ENCODE results near the gene MAGOHB.
"Not testable (repeated sequence)": the region's sequence is repeated elsewhere in the genome, so short reads cannot be mapped to it uniquely, and the experiment has no call there.

The MAGOHB gene

DNA sequence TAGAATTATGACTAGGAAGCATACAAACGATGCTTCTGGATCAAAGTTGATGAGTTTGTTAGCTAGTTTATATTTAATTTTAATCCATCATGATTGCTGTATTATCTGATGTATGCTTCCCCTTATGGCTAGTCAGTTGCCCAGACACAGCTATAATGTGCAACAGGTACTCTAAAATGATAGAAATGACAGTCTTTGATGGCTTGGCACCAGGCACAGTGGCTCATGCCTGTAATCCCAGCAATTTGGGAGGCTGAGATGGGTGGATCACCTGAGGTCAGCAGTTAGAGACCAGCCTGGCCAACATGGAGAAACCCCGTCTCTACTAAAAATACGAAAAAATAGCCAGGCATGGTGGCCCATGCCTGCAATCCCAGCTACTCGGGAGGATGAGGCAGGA is 2.2 kb downstream of the MAGOHB start:
- DNase-seq, result not testable (repeated sequence)

DNA sequence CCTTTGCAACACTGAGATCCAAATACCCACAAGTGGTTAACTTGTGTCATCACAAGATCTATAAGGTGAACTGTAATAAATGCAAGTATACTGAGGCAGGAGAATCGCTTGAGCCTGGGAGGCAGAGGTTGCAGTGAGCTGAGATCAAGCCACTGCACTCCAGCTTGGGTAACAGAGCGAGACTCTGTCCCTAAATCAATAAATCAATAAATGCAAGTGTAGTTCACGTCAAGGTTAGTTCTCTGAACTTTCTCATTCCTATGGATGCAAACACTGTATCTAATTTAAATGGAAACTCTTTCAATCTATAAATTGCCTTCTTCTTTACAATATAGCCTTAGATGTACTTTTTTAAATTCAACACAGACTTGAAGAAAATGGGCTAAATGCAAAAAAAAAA is 3.2 kb downstream of the MAGOHB start:
- DNase-seq, result no peak

DNA sequence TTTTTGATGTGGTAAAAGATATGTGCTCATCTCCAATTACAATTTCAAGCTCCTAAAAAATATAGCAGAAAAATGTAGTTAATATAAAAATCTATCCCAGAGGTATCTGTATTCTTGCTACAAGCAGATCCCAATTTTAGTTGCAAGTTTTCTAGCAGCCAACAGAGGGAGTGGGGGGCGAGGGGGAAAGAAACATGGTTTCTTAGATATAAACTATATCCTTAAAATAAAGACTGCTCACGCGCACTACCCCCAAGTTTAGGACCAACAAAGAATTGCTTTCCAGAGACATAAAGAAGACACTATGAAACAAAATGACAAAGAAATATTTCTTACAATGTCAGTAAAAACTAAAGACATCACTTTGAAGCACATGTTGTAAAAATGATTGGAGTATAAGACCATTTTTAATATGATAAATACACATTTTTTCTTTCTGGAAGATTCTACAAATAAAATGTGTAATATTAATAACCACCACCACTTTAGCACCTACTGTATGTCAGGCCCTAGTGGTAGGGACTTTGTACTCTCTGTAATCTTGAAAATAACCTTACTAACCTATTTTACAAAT is 5.4 kb downstream of the MAGOHB start:
- no peak for DNase-seq

DNA sequence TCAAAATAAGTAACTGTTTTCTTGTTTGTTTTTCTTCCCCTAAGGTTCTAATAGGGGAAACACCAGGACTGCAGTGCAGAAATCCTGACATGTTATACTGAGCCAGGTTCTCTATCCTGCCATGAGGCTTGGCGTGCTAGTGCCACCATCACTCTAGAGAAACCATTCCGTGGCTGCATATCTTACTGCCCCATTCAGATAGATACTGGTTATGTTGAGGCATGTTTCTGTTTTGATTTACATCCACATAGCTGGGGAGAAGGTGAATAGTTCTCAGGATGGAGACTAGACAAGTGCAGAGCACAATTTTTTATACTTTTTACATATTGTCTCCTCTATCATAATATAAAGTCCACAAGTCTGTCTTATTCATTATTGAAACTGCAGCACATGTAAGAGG is 11.5 kb downstream of the MAGOHB start:
- DNase-seq, result no peak

DNA sequence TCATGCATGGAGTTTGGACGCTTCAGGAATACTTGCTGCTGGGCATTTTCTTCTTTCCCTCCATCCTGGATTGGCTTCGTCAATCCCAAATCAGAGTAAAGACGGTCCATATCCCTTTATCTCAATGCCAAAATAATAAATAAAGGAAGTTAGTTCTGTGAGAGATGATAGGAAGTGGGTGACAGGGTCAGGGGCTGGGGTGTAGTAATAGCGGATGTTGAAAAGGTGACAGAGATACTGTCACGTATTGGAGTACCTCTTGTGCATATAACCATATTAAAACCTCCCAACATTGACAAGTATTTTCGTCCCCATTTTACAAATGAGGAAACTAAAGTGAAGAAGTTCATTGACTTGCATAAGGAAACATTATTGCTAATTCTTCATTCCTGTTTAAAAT is 12.4 kb downstream of the MAGOHB start:
- DNase-seq, result no peak

DNA sequence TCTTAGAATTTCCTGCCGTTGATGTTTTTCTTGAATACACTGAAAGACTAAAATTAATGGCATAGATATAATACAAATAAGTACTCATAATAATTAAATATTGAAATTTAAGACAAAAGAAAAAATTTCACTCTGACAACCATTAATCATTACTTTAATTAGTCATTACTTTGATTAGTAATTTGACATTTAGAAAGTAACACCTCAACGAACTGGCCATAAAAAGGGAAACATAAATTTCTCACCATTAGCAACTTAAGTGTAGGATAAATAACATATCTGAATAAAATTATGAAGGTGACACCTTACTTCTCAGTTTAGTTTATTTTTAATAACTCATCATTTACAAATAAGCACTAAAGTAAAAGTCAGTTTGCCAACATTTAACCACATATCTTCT is 17.5 kb downstream of the MAGOHB start:
- DNase-seq, result no peak

DNA sequence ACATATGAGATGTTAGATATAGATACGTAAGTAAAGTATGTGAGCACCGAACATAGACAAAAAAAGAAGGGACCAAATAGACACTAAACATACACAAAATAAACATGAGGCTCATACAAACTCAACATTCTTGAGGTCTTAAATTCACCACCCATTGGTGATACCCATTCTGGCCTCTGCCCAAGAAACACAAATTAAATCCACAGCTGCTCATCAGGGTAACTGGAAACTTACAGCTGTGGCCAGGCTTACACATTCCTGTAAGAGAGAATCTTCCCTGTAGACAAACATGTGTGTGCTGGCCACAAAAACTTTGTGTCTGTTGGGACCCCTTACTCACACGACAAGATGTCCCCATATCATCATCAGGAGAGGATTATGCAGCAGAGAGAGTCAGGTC is 22.4 kb downstream of the MAGOHB start:
- no peak for DNase-seq

DNA sequence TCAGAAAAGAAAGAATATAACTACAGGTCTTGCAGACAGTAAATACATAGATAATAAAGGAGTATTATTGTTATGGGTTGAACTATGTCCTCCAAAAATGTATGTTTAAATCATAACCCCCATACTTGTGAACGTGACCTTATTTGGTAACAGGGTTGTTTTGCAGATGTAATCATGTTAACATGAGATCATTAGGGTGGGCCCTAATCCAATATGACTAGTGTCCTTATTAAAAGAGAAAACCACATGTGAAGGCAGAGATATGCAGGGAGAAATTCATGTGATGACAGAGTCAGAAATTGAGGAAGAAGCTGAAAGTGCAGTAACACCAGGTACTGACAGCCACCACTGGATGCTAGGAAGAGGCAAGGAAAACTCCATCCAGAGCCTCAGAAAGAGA is 29.0 kb downstream of the MAGOHB start:
- no peak for DNase-seq

DNA sequence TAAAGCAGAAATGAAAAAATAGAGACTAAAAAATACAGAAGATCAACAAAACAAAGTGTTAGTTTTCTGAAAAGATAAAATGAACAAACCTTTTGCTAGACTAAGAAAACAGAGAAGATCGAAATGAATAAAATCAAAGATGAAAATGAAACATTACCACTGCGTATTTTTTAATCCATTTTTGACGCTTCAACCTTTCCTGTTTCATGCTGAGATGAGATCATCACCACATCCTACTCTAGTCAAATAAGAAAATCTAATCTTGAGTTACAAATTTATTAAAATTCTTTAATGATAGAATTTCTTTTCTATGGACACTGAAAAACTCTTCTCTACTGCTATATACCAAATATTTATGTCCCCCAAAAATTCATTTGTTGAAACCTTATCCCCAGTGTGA is 30.7 kb downstream of the MAGOHB start:
- DNase-seq, result no peak

DNA sequence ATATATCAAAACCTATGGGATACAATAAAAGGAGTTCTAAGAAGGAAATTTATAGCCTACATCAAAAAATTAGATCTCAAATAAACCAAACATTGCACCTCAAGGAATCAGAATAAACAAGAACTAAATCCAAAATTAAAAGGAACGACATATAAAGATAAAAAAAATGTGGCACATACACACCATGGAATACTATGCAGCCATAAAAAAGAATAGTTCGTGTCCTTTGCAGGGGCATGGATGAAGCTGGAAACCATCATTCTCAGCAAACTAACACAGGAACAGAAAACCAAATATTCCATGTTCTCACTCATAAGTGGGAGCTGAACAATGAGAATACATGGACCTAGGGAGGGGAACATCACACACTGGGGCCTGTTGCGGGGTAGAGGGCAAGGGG is 31.3 kb downstream of the MAGOHB start:
- not testable (repeated sequence) for DNase-seq

DNA sequence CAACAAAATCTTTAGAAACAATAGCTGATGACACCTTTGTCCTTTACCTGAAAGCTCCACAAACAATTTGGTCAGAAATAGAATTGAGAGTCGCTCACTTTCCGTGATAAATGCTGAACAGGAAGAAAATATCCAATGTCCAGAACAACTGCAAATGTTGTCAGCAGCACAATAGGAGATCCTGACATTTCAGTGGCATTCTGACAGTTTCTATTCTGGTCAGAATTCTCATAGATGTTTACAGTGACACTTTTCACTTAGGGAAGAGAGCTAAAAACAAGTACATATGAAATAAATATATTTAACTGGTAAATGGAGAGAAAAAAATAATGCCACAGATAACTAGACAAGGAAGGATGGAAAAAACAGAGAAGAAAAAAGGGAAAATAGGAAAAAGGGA is 39.1 kb downstream of the MAGOHB start:
- no peak for DNase-seq

DNA sequence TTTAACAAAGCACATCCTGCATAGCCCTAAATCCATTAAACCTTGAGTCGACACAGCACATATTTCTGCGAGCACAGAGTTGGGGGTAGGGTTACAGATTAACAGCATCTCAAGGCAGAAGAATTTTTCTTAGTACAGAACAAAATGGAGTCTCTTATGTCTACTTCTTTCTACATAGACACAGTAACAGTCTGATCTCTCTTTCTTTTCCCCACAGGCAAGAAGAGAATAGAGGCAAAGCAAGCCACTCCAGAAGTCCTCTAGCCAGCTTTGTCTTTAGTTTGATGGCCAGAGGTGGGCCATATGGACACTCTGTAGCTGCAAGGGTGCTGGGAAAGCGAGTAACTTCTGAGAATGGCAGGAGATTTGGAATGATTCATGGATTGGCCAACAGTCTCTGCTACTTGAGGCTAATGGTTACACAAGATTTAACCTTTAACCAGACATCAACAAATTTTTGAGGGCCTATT is 41.4 kb downstream of the MAGOHB start:
- DNase-seq, result not testable (repeated sequence)

DNA sequence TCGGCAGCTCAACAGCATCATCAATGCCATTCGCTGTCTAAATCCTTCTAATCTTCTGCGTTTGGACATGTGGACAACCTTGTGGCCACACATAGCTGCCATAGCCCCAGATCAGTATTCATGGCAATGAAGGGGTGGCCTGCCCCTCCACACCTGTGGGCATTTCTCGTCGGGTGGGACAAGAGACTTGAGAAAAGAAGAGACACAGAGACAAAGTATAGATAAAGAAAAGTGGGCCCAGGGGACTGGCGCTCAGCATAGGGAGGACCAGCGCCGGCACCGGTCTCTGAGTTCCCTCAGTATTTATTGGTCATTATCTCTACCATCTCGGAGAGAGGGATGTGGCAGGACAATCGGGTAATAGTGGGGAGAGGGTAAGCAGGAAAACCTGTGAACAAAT is 42.3 kb downstream of the MAGOHB start:
- no peak for DNase-seq

DNA sequence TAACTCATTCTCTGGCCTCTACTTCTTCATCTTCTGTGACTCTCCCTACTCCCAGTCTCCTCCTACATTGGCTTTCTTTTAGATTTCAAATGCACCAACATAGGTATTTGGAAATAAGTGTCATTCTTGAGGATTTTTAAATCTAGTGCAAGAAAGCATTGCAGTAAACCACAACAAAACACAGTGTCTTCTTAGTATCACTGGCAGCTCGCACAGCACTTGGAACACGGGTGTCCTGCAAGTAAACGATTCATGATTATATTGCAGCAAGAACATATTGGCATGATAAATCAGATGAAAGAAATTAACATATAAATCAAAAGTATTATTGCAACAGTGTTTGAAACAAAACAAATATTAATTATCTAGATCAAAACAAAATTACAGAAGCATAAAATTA is 45.6 kb downstream of the MAGOHB start:
- no peak for DNase-seq

DNA sequence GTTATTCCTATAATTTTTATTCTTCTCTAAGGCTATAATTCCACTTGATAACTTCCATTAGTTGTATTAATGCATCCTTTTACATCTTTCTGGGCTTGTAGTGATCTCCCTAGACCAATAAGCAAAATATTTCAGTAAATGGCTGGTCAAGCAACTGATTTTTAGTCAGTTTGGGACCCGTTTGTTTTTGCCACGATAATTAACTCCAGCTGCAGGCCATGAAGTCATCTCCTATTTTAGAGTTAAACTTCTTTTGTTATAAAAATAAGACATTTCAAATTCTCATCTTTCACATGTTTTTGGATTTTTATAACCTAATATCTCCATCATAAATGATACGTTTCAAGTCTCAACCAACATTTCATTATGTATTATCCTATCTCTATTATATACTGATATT is 49.4 kb downstream of the MAGOHB start:
- DNase-seq, result no peak

DNA sequence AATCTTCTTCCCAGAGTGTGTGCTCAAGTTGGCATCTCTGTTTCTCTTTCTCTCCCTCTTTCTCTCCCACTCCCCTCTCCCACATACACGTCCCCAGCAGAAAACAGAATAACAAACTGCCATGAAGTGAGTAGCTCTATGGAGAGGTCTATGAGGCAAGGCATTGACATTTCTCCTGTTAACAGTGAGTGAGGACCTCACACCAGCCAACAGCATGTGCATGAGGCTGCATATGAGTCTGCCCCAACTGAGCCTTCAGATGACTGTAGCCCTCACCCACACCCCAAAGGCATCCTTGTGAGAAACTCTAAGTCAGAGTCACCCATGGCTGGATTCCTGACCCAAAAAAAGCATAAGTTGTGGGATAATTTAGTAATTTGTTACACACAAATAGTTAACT is 50.4 kb downstream of the MAGOHB start:
- DNase-seq, result no peak

DNA sequence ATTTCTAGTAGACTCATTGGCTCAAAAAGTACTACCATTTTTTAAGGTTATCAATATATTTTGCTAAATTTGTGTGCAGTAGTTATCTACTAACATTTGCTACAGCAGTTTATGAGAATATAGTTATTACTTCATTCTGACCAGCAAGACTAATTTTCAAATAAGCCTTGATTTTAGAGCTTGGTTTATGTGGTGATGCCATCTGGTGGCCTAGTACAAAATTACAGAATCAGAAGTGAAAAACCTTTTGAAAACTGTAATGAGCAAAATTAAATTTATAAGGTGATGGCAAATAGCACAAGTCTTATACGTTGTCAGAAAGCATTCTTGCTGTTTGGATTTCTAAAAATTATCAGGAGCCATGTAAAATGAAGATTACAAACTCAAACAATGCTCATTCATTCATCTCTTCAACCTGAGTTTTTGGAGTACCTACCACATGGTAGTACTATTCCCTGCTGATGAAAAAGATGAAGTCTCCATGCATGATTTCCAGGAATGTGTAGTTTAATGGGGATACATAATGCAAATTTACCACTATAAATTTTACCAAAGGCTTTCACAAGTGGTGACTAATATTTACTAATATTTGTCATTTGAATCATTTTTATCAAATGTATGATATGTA is 51.0 kb downstream of the MAGOHB start:
- no peak for DNase-seq

DNA sequence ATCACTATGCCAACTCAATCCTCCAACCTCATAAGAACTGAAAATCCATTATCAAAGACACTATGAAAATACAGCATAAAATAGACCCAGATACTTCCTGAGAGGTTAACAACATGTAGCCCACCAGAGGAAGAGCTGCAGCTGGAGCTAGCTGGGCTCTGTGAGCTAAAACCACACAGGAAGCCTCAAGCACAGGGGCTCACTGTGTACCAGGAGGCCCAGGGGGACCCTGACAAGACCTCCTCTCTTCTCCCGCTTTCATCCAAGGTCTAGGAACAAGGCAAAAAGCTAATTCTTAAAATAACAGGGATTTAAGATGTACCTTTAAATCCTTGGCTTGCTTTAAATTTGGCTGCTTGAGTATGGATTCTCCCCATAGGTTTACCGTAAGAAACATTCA is 54.2 kb downstream of the MAGOHB start:
- no peak for DNase-seq

DNA sequence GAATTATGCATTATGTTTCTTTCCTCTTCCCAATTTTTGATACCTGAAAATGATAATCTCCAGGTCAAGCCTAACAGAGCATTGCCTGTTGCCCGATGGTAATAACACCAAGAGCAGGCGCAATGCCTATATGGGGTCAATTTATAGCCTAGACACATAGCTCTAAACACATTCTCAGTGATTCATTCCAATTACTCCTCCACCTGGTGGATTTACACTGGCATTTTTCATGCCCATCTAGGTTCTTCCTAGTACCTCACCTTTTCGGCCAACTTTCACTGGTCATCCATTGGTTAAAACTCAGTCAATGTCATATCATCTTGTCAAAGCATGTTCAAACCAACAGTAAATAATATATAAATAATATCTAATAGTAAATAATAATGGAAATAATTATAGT is 54.6 kb downstream of the MAGOHB start:
- no peak for DNase-seq

DNA sequence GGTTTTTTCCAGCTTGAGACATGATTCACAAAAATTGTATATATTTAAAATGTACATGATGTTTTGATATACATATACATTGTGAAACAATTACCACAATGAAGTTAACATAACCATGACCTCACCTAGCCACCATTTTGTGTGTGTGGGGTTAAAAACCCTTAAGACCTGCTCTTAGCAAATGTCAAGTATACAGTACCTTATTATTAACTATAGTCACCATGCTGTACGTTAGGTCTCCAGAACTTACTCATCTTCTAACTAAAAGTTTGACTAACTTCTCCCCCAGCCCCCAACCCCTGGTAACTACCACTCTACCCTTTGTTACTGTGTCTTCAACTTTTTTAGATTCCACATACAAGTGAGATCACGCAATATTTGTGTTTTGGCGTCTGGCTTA is 55.1 kb downstream of the MAGOHB start:
- no peak for DNase-seq

DNA sequence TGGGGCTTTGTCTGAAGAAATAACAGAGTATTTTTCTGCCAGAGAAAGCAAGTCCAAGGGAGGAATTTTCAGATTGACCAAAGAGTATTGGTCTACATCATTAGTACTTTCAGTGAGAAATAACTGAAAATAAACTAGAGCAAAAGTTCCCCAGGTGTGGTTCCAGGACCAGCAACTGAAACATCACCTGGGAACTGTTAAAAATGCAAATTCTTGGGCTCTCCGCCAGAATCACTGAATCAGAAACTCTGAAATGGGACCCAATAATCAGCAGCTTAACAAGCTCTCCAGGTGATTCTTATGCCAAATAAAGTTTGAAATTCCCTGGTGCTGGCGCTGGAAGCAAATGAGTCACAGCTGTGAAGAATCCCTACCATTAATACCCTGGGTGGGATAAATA is 55.6 kb downstream of the MAGOHB start:
- no peak for DNase-seq

DNA sequence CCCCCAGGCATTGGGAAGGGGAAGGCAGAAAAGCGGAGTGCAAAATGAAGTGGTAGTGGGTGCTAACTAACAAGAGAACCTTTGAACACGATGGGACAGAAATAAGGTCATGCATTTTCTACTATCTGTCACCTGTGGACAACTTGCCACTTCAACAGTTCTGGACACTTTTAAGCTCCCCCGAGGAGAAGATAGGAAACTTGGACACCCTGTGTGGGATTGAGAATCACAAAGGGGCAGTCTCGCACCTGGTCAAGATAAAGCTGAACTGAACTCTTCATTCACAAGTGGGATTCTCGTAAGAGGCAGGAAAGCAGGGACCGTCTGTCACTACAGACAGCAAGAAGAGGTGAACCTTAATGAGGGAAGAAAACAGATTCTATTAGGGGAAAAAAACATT is 56.1 kb downstream of the MAGOHB start:
- no peak for DNase-seq

DNA sequence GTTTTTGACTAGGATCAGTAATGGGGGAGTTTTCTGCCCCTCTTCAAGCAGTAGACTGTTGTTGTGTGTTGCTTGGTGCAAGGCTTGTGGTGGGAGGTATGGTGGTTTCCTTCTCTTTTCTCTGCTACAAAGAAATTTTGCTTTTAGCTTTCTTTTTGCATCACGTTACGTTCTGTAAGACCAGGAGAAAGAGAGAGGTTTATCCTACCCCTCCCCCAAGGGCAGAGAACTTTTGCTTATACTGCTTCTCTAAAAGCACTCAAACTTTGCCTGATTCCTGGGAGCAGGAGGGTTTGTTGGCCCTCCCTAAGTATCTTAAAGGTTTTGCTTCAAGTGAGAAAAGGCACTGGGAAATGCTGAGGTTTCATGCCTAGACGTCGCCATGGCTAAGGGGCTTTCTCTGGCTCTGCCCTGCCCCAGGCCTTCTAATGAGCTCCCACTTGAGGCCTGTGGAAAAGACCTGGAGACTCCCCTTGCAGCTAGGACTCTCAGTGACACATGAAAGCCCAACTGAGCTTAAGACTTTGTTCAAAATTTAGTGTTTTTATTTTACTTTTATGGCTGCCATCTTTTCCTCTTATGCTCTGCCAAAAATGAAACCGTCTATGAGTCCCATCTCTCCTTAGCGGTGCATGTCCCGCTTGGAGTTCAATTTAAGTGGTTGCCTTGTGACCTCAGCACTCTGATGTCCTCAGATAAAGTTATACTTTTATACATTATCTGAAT is 58.5 kb downstream of the MAGOHB start:
- DNase-seq, result no peak

DNA sequence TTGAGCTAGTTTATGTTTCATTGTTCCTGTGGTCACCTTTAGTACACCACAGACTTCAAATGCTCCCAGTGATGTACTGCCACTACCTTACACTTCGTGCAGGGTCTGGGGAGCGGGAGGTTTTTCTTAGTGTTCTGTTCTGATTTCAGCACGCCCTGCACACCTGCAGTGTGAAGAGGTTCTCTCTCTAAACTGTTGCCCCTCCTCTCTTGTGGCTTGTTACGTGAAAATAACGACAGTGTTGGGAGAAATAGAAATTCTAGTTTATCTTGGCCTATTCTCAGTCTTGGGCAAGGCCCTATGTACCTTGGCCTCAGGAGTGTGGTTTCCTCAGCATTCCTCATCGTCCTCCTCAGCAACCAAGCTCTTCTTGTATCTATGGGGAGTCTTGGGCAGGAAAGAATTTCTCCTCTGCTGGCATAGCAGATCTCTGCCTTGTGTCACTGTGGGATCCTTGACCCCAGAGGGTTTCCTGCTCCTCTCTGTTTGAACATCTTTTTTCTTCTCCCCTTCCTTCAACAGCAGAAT is 59.1 kb downstream of the MAGOHB start:
- DNase-seq, result no peak
